ENCODE results near the gene MAB21L3.

- TF ChIP-seq CTCF (IDR thresholded peaks at IDR 0.05), result no peak
- TF ChIP-seq POLR2A (IDR thresholded peaks at IDR 0.05), result no peak
These were observed 48.4 kb downstream of the MAB21L3 start for GRCh38 chr1:116159611-116160010.

All from gastroesophageal sphincter (tissue), 3 donors.